HepG2 (cell line): Measurements from ENCODE around the gene ATP5F1E. TPM values are rescaled to one million over a fixed set of nuclear protein-coding genes. Genes with fewer than 3 reads are reported as not detected.
A peak's percentile ranks its signal among the peaks of the same experiment; 100 is the strongest.

Source experiments
- ARID4A ChIP-seq: sonication (generic); formaldehyde crosslinking; IDR thresholded peaks from 2 replicates; pipeline ENCODE4 v1.5.0; 2020; ENCODE audit warnings: mild to moderate bottlenecking, missing genetic modification reagents, borderline replicate concordance
- BRCA1 ChIP-seq: sonication (generic); formaldehyde crosslinking; IDR thresholded peaks from 2 replicates; pipeline ENCODE4 v1.4.0; 2020; ENCODE audit warnings: missing genetic modification reagents
- E2F1 ChIP-seq: sonication (generic); formaldehyde crosslinking; IDR thresholded peaks from 2 replicates; pipeline ENCODE4 v1.5.0; 2020; ENCODE audit warnings: missing genetic modification reagents
- HDAC2 ChIP-seq: sonication (generic); formaldehyde crosslinking; IDR thresholded peaks from 2 replicates; pipeline ENCODE4 v1.4.0; 2020; ENCODE audit warnings: missing genetic modification reagents
- HIC2 ChIP-seq: sonication (generic); formaldehyde crosslinking; IDR thresholded peaks from 2 replicates; pipeline ENCODE4 v1.9.0; 2022; ENCODE audit warnings: low read depth, missing genetic modification reagents
- HNF1B ChIP-seq: sonication (generic); formaldehyde crosslinking; IDR thresholded peaks from 2 replicates; pipeline ENCODE4 v1.5.1; 2020; ENCODE audit warnings: mild to moderate bottlenecking, moderate library complexity, missing genetic modification reagents
- KDM2A ChIP-seq: sonication (generic); formaldehyde crosslinking; IDR thresholded peaks from 2 replicates; pipeline ENCODE4 v1.4.0; 2020; ENCODE audit warnings: low read depth, missing genetic modification reagents, borderline replicate concordance
- NFIB ChIP-seq: sonication (generic); formaldehyde crosslinking; IDR thresholded peaks from 2 replicates; pipeline ENCODE4 v1.9.0; 2021; ENCODE audit warnings: missing genetic modification reagents, mild to moderate bottlenecking, borderline replicate concordance
- NFKB2 ChIP-seq: sonication (generic); formaldehyde crosslinking; IDR thresholded peaks from 2 replicates; pipeline ENCODE4 v1.4.0; 2020; ENCODE audit warnings: missing genetic modification reagents, borderline replicate concordance
- PHF21A ChIP-seq: sonication (generic); formaldehyde crosslinking; IDR thresholded peaks from 2 replicates; pipeline ENCODE4 v1.5.0; 2020; ENCODE audit warnings: mild to moderate bottlenecking, missing genetic modification reagents
- TEAD3 ChIP-seq: optimal IDR thresholded peaks from 2 replicates; pipeline ENCODE3; 2016; ENCODE audit warnings: borderline replicate concordance
- THAP8 ChIP-seq: sonication (generic); formaldehyde crosslinking; IDR thresholded peaks from 2 replicates; pipeline ENCODE4 v1.5.1; 2020; ENCODE audit warnings: missing genetic modification reagents, mild to moderate bottlenecking, borderline replicate concordance
- ZBTB38 ChIP-seq: sonication (generic); formaldehyde crosslinking; IDR thresholded peaks from 2 replicates; pipeline ENCODE4 v1.5.1; 2020; ENCODE audit warnings: mild to moderate bottlenecking, missing genetic modification reagents
- ZMAT5 ChIP-seq: sonication (generic); formaldehyde crosslinking; IDR thresholded peaks from 2 replicates; pipeline ENCODE4 v1.5.0; 2020; ENCODE audit warnings: mild to moderate bottlenecking, low read depth, missing genetic modification reagents, borderline replicate concordance
- ZNF30 ChIP-seq: sonication (generic); formaldehyde crosslinking; IDR thresholded peaks from 2 replicates; pipeline ENCODE4 v1.5.0; 2020; ENCODE audit warnings: mild to moderate bottlenecking, missing genetic modification reagents
- ZNF451 ChIP-seq: sonication (generic); formaldehyde crosslinking; IDR thresholded peaks from 2 replicates; pipeline ENCODE4 v1.5.0; 2020; ENCODE audit warnings: mild to moderate bottlenecking, missing genetic modification reagents
- ZNF547 ChIP-seq: sonication (generic); formaldehyde crosslinking; IDR thresholded peaks from 2 replicates; pipeline ENCODE4 v1.5.1; 2020; ENCODE audit warnings: mild to moderate bottlenecking, missing genetic modification reagents
- ZNF615 ChIP-seq: sonication (generic); formaldehyde crosslinking; IDR thresholded peaks from 2 replicates; pipeline ENCODE4 v1.5.0; 2020; ENCODE audit warnings: mild to moderate bottlenecking, missing genetic modification reagents, borderline replicate concordance
- polyA plus RNA-seq, 8 experiments: library from polyadenylated mRNA; depleted of rRNA in 3 of 8; stranded (reverse) in 7 of 8; unstranded in 1 of 8; fragments of >200 nt; fragmentation: Illumina TruSeq in 4 of 8; extraction: Trizol in 4 of 8; gene quantifications; 2 replicates each; pipeline versions ENCODE4 v1.2.1 to v1.2.3, GENCODE V29; 2011 to 2016; ENCODE audit warnings: low read depth in 4 of 8, missing spikeins in 1 of 8, mixed read lengths in 1 of 8; ENCODE audit not compliant: insufficient read depth in 1 of 8
- total RNA-seq, 5 experiments: library from RNA; depleted of rRNA; stranded (reverse); fragments of >200 nt; fragmentation: Illumina TruSeq; extraction: Trizol; gene quantifications; 2 replicates each; pipeline ENCODE4 v1.2.3, GENCODE V29; 2016; ENCODE audit warnings: low read depth in 1 of 5

ATP5F1E gene
- total and polyA plus RNA-seq, 2 of the 13 experiments (the other 11 are each of a cell fraction or from before 2014, with no cell fraction given) = 121 to 134 TPM

- TF ChIP-seq THAP8 (CRISPR knock-in tag) (no peak), BRCA1 (0 out of 2 replicates have a peak, but pooled peaks have one; percentile 16), ZNF547 (CRISPR knock-in tag) (peak; percentile 69; the same call in 1 of the 2 replicates), HDAC2 (CRISPR knock-in tag) (peak; percentile 49; the same call in 1 of the 2 replicates), ZNF451 (CRISPR knock-in tag) (0 out of 2 replicates have a peak, but pooled peaks have one; percentile 43), TEAD3 (CRISPR knock-in tag) (peak; percentile 85), ZNF615 (CRISPR knock-in tag) (no peak), ZBTB38 (CRISPR knock-in tag) (peak; percentile 100), ZNF30 (CRISPR knock-in tag) (no peak), PHF21A (CRISPR knock-in tag) (peak; percentile 76; the same call in 1 of the 2 replicates), E2F1 (CRISPR knock-in tag) (no peak), KDM2A (CRISPR knock-in tag) (peak; percentile 55; the same call in 1 of the 2 replicates), NFKB2 (CRISPR knock-in tag) (no peak), HIC2 (CRISPR knock-in tag) (no peak), NFIB (CRISPR knock-in tag) (no peak), ZMAT5 (CRISPR knock-in tag) (no peak), ARID4A (no peak), HNF1B (CRISPR knock-in tag) (peak; percentile 60; the same call in 1 of the 2 replicates)
Observed at GRCh38 chr20:59010995-59011873, 20.9 kb downstream of the ATP5F1E start (continued).
